Upper lobe of left lung (tissue), 6 donors: ENCODE results near the gene PTPRN2. TPM values are rescaled to one million over a fixed set of nuclear protein-coding genes. Genes with fewer than 3 reads are reported as not detected.

ENCODE experiments used
- ATAC-seq, 2 donors: fragments of 200-7000 bp; cut with Tn5 transposase; one replicate each; pipeline ENCODE4 v1.9.1; 2022; ENCODE audit warnings: mild to moderate bottlenecking in 2 of 2, moderate library complexity in 2 of 2; ENCODE audit not compliant: low FRiP score in 2 of 2
- DNase-seq, 2 donors: peaks; one replicate each; pipeline ENCODE4 v3.0.0-alpha.2; 2019 to 2020
- H3K27ac ChIP-seq, 4 donors: fragments of 200-600 bp; sonication (generic); one replicate each; pipeline ENCODE4 v1.5.1; 2016 to 2019
- H3K27me3 ChIP-seq, 4 donors: fragments of 200-600 bp; sonication (generic); one replicate each; pipeline ENCODE4 v1.5.1; 2017 to 2019
- H3K36me3 ChIP-seq, 4 donors: fragments of 200-600 bp; sonication (generic); one replicate each; pipeline ENCODE4 v1.5.1; 2016 to 2019
- H3K4me1 ChIP-seq, 4 donors: fragments of 200-600 bp; sonication (generic); one replicate each; pipeline ENCODE4 v1.5.1; 2018 to 2019
- H3K4me3 ChIP-seq, 4 donors: fragments of 200-600 bp; sonication (generic); one replicate each; pipeline ENCODE4 v1.5.1; 2017 to 2019; ENCODE audit warnings: mild to moderate bottlenecking in 2 of 4, moderate library complexity in 1 of 4
- H3K9me3 ChIP-seq, 4 donors: fragments of 200-600 bp; sonication (generic); one replicate each; pipeline ENCODE4 v1.5.1; 2018 to 2019
- CTCF ChIP-seq, 6 experiments: fragments of 450-650 bp in 4 of 6; fragments of 200-600 bp in 2 of 6; sonication (generic) in 2 of 6; IDR thresholded peaks; one replicate each; pipeline ENCODE4 v1.5.1; 2016 to 2019; ENCODE audit warnings: antibody characterized with exemption in 6 of 6
- EP300 ChIP-seq, 4 donors: sonication (generic); formaldehyde crosslinking; IDR thresholded peaks; one replicate each; pipeline ENCODE4 v1.5.1; 2017; ENCODE audit warnings: antibody characterized with exemption in 4 of 4, control low read depth in 2 of 4
- POLR2A ChIP-seq, 4 donors: fragments of 450-650 bp; IDR thresholded peaks; one replicate each; pipeline ENCODE4 v1.5.1; 2016 to 2017; ENCODE audit warnings: antibody characterized with exemption in 4 of 4, mild to moderate bottlenecking in 2 of 4
- POLR2AphosphoS5 ChIP-seq, 2 donors: sonication (generic); formaldehyde crosslinking; IDR thresholded peaks; one replicate each; pipeline ENCODE4 v1.5.1; 2017; ENCODE audit warnings: antibody characterized with exemption in 2 of 2
- WGBS, 2 donors: methylation state at CpG; one replicate each; pipeline ENCODE4 v1.1.5; 2017 to 2018; 5-methylcytosine and 5-hydroxymethylcytosine counted together
- total RNA-seq, 6 donors: library from RNA; depleted of rRNA in 4 of 6; stranded (reverse); fragments of >200 nt in 4 of 6; gene quantifications; one replicate each; pipeline versions ENCODE4 v1.1.0 to v1.2.1, GENCODE V29; 2016 to 2021
- donor health status: DM: no; HTN: no; CAD: no; lungs with moderate emphysema.
- donor health status: DM: no; HTN: yes; CAD: no; lungs with severe emphysema.

The PTPRN2 gene
- total RNA-seq, 6 donors from 2014 or later, result 3.3 to 7.9 (median 5.2) TPM

DNA sequence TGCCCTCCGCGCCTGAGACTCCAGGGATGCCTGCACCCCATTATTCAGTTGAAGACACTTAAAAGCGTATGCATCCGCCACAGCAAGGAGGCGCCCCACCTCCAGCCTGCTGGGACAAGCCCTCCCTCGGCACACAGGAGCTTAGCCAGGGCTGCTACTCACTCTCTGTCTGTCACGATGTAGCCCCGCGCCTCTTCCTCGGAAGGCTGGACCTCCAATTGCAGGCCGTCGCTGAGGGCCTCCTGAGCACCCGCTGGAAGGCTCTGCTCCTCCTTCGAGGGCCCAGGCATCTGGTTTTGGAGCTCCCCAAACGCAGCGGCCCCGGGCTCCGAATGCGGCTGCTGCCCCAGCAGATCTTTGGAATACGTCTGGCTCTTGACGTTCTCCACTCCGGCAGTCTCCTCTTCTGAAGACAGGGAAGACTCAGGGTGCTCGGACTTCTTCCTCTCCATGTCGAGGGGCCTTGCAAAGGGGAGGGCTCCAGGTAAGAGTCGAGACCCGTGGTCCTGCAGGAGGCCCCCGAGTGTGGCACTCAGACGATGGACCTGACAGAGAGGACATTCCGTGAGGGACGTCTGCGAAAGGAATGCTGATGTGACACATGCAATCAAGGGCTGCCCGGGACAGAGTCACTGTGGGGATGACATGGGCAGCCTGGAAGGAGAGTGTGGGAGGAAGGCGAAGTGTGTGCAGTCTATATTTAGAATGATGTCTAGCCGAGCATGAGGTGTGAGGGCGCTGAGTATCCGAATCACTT lies 453.9 kb downstream of the PTPRN2 start:
- DNase-seq, result no peak
- H3K27me3 ChIP-seq, result no peaks in the 10 kb centered on the region
- WGBS, 2 donors, result 86 to 92% methylated on average over 35 to 36 of the region's 36 CpGs

DNA sequence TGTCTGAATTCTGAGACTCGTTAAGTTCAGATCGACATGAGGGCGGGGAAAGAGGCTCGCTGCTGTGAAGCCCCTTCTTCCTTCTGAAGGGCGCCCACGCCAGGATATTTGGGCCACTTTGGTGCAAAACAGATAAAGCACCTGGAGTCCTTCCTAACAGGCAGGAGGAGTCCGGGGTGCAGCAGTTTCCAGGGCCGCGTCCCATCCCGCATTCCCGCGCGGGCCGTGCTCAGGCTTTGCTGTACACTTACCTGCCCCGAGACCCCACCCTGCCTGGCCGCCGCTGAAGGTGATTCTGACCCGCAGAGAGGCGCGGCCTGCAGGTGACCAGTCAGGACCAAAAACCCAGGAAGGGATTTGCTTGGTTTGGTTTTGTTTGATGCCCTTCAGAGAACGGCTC lies 454.6 kb downstream of the PTPRN2 start:
- Histone ChIP-seq H3K27ac (no peak overlapping the region), H3K4me1 (no peaks in the 10 kb centered on the region), H3K9me3 (peaks cover 0 to 4% (median 0%) of the 10 kb centered on the region in 4 donors), H3K36me3 (no peaks in the 10 kb centered on the region), H3K4me3 (no peak overlapping the region), H3K27me3 (no peaks in the 10 kb centered on the region)
- WGBS, 2 donors, result 89 to 94% methylated on average over 14 to 21 of the region's 21 CpGs
- TF ChIP-seq EP300 (IDR thresholded peaks at IDR 0.05) (no peak), CTCF (IDR thresholded peaks at IDR 0.05) (no peak), POLR2A (IDR thresholded peaks at IDR 0.05) (no peak), POLR2AphosphoS5 (IDR thresholded peaks at IDR 0.05) (no peak)
- ATAC-seq (no peak), DNase-seq (no peak)

More for the DNA sequence above, 453.9 kb downstream of the PTPRN2 start:
- no peak for ATAC-seq
- Histone ChIP-seq H3K36me3 (no peaks in the 10 kb centered on the region), H3K4me3 (no peak overlapping the region), H3K4me1 (no peaks in the 10 kb centered on the region), H3K27ac (no peak overlapping the region), H3K9me3 (peaks cover 0 to under 1% (median 0%) of the 10 kb centered on the region in 4 donors)
- TF ChIP-seq POLR2A (IDR thresholded peaks at IDR 0.05), result no peak
- TF ChIP-seq EP300 (IDR thresholded peaks at IDR 0.05), result no peak
- no peak for TF ChIP-seq POLR2AphosphoS5 (IDR thresholded peaks at IDR 0.05)
- TF ChIP-seq CTCF (IDR thresholded peaks at IDR 0.05), result no peak

GRCh38 chr7:158130023-158130409 lies 457.6 kb downstream of the PTPRN2 start:
- Histone ChIP-seq H3K36me3 (no peaks in the 10 kb centered on the region), H3K4me3 (no peak overlapping the region), H3K9me3 (peaks cover 0 to 10% (median 0%) of the 10 kb centered on the region in 4 donors), H3K27ac (no peak overlapping the region), H3K27me3 (no peaks in the 10 kb centered on the region), H3K4me1 (no peaks in the 10 kb centered on the region)
- DNase-seq (no peak), ATAC-seq (no peak)
- TF ChIP-seq POLR2A (IDR thresholded peaks at IDR 0.05) (no peak), POLR2AphosphoS5 (IDR thresholded peaks at IDR 0.05) (no peak), EP300 (IDR thresholded peaks at IDR 0.05) (no peak), CTCF (IDR thresholded peaks at IDR 0.05) (no peak)
- 90 to 97% methylated on average over 10 of the region's 10 CpGs for WGBS, 2 donors

- H3K27ac ChIP-seq, result no peak overlapping the region
- no peak overlapping the region for H3K4me3 ChIP-seq
- ATAC-seq (no peak), DNase-seq (no peak)
- TF ChIP-seq EP300 (IDR thresholded peaks at IDR 0.05) (no peak), CTCF (IDR thresholded peaks at IDR 0.05) (no peak), POLR2AphosphoS5 (IDR thresholded peaks at IDR 0.05) (no peak), POLR2A (IDR thresholded peaks at IDR 0.05) (no peak)
- peaks cover 0 to 16% (median 0%) of the 10 kb centered on the region in 4 donors for H3K9me3 ChIP-seq
- WGBS, 2 donors, result 81 to 96% methylated on average over 11 to 12 of the region's 12 CpGs
- H3K27me3 ChIP-seq, result no peaks in the 10 kb centered on the region
- H3K36me3 ChIP-seq, result no peaks in the 10 kb centered on the region
- no peaks in the 10 kb centered on the region for H3K4me1 ChIP-seq
These were observed 458.3 kb downstream of the PTPRN2 start for GRCh38 chr7:158129037-158130022.
